GM12891 (cell line): ENCODE data around the gene WDR3.

ENCODE experiments used
- PAX5 ChIP-seq: IDR thresholded peaks from 2 replicates; pipeline ENCODE4 v1.6.1; 2011; ENCODE audit warnings: low read length, moderate library complexity, mild to moderate bottlenecking; ENCODE audit not compliant: insufficient read depth, severe bottlenecking
- POLR2A ChIP-seq: IDR thresholded peaks from 2 replicates; pipeline ENCODE4 v1.6.1; 2011; ENCODE audit warnings: low read depth, low read length, control low read depth
- POLR2AphosphoS5 ChIP-seq: IDR thresholded peaks from 2 replicates; pipeline ENCODE4 v1.6.1; 2011; ENCODE audit warnings: low read depth, low read length, control low read depth
- POU2F2 ChIP-seq: IDR thresholded peaks from 2 replicates; pipeline ENCODE4 v1.6.1; 2011; ENCODE audit warnings: low read depth, mild to moderate bottlenecking, control low read depth, low read length, moderate library complexity
- SPI1 ChIP-seq: IDR thresholded peaks from 2 replicates; pipeline ENCODE4 v1.6.1; 2011; ENCODE audit warnings: low read depth, low read length, control low read depth
- TAF1 ChIP-seq: IDR thresholded peaks from 2 replicates; pipeline ENCODE4 v1.6.1; 2011; ENCODE audit warnings: low read depth, low read length, control low read depth

DNA sequence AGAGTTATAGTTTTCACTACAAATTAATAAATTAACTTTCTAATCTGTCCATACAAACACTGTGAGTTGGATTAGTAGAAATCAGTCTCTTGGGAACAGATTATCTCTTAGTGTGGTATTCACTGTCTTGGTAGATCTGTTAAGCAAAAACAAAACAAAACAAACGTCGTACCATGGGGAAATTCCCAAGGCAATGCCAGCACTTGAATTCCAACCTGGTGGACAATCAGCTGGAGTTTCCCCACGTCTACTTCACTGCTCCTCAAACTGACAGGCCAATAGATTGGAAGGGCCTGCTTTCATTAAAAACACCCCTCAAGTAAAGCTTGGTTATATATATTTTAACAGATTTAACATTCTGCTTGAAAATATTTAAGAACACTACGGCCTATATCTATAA lies 32.0 kb upstream of the WDR3 start:
- TF ChIP-seq TAF1: no peak
- TF ChIP-seq SPI1: no peak
- no peak for TF ChIP-seq POLR2A
- no peak for TF ChIP-seq POLR2AphosphoS5
- TF ChIP-seq POU2F2: no peak
- TF ChIP-seq PAX5: no peak
